Dendritic cell treated with granulocyte-macrophage colony-stimulating factor and Interleukin-4, amounts not matched to agents 40 ng/mL and 50 ng/mL, for 4 days (primary cell): ENCODE results near the gene EIF5B.

Source experiments
- H3K27ac Mint-ChIP-seq: one replicate; pipeline ENCODE4 v1.8.0; 2022; ENCODE audit warnings: mild to moderate bottlenecking, mixed read lengths
- H3K27me3 Mint-ChIP-seq: one replicate; pipeline ENCODE4 v1.8.0; 2022; ENCODE audit warnings: mild to moderate bottlenecking, mixed read lengths
- H3K36me3 Mint-ChIP-seq: one replicate; pipeline ENCODE4 v1.8.0; 2022; ENCODE audit warnings: low read depth, mixed read lengths
- H3K4me1 Mint-ChIP-seq: one replicate; pipeline ENCODE4 v1.8.0; 2022; ENCODE audit warnings: low read depth, mixed read lengths
- H3K4me3 Mint-ChIP-seq: one replicate; pipeline ENCODE4 v1.8.0; 2022; ENCODE audit warnings: mild to moderate bottlenecking, moderate library complexity, mixed read lengths
- H3K9me3 Mint-ChIP-seq: one replicate; pipeline ENCODE4 v1.8.0; 2022; ENCODE audit warnings: mixed read lengths
- intact Hi-C: fragments of 100-400 bp; cut with micrococcal nuclease; formaldehyde crosslinking; loops from one replicate; pipeline ENCODE4 v1.15.0; 2022

EIF5B gene

GRCh38 chr2:99404797-99405669, 67.8 kb downstream of the EIF5B start:
- Mint-ChIP-seq H3K36me3 (peaks cover 85% of the 10 kb centered on the region), H3K9me3 (no peaks in the 10 kb centered on the region), H3K27me3 (no peaks in the 10 kb centered on the region), H3K4me1 (no peaks in the 10 kb centered on the region), H3K4me3 (no peak overlapping the region), H3K27ac (no peak overlapping the region)
- intact Hi-C loops = no loop called here

- Mint-ChIP-seq H3K36me3 (peaks cover 89% of the 10 kb centered on the region), H3K9me3 (no peaks in the 10 kb centered on the region), H3K27me3 (no peaks in the 10 kb centered on the region), H3K4me1 (no peaks in the 10 kb centered on the region), H3K4me3 (no peak overlapping the region), H3K27ac (no peak overlapping the region)
- intact Hi-C loops = no loop called here
Measured at GRCh38 chr2:99406137-99406536, 68.9 kb downstream of the EIF5B start.

GRCh38 chr2:99410276-99410675, 73.1 kb downstream of the EIF5B start:
- Mint-ChIP-seq H3K27ac (no peak overlapping the region), H3K27me3 (no peaks in the 10 kb centered on the region), H3K9me3 (no peaks in the 10 kb centered on the region), H3K4me3 (no peak overlapping the region), H3K4me1 (peaks cover 9% of the 10 kb centered on the region), H3K36me3 (peaks cover 76% of the 10 kb centered on the region)
- intact Hi-C loops = no loop called here

GRCh38 chr2:99414566-99414965, 77.4 kb downstream of the EIF5B start:
- peaks cover 9% of the 10 kb centered on the region for H3K4me1 Mint-ChIP-seq
- no peak overlapping the region for H3K27ac Mint-ChIP-seq
- peaks cover 79% of the 10 kb centered on the region for H3K36me3 Mint-ChIP-seq
- no peaks in the 10 kb centered on the region for H3K27me3 Mint-ChIP-seq
- no peaks in the 10 kb centered on the region for H3K9me3 Mint-ChIP-seq
- H3K4me3 Mint-ChIP-seq = no peak overlapping the region
- intact Hi-C loops = no loop called here

GRCh38 chr2:99417396-99417795, 80.2 kb downstream of the EIF5B start:
- Mint-ChIP-seq H3K36me3 (peaks cover 78% of the 10 kb centered on the region), H3K9me3 (no peaks in the 10 kb centered on the region), H3K27ac (no peak overlapping the region), H3K4me3 (no peak overlapping the region), H3K4me1 (peaks cover 9% of the 10 kb centered on the region), H3K27me3 (no peaks in the 10 kb centered on the region)
- intact Hi-C loops = no loop called here

- Mint-ChIP-seq H3K4me3 (no peak overlapping the region), H3K4me1 (peaks cover 10% of the 10 kb centered on the region), H3K27ac (peak overlapping the region; percentile 6), H3K9me3 (no peaks in the 10 kb centered on the region), H3K27me3 (no peaks in the 10 kb centered on the region), H3K36me3 (peaks cover 85% of the 10 kb centered on the region)
- intact Hi-C loops = no loop called here
Measured at GRCh38 chr2:99420031-99420430, 82.8 kb downstream of the EIF5B start.

- no peak overlapping the region for H3K4me3 Mint-ChIP-seq
- H3K9me3 Mint-ChIP-seq = no peaks in the 10 kb centered on the region
- no peaks in the 10 kb centered on the region for H3K27me3 Mint-ChIP-seq
- no peak overlapping the region for H3K27ac Mint-ChIP-seq
- H3K4me1 Mint-ChIP-seq = peaks cover 9% of the 10 kb centered on the region
- peaks cover 83% of the 10 kb centered on the region for H3K36me3 Mint-ChIP-seq
- intact Hi-C loops = no loop called here
Measured at GRCh38 chr2:99420751-99421299, 83.6 kb downstream of the EIF5B start.

- Mint-ChIP-seq H3K27ac (no peak overlapping the region), H3K36me3 (peaks cover 81% of the 10 kb centered on the region)
- intact Hi-C loops = no loop called here
Measured at GRCh38 chr2:99421469-99421868, 84.3 kb downstream of the EIF5B start.

GRCh38 chr2:99422599-99422998, 85.4 kb downstream of the EIF5B start:
- Mint-ChIP-seq H3K36me3 (peaks cover 80% of the 10 kb centered on the region), H3K4me3 (no peak overlapping the region), H3K4me1 (peaks cover 9% of the 10 kb centered on the region), H3K9me3 (no peaks in the 10 kb centered on the region), H3K27me3 (no peaks in the 10 kb centered on the region), H3K27ac (no peak overlapping the region)
- intact Hi-C loops = no loop called here

More at GRCh38 chr2:99421469-99421868, 84.3 kb downstream of the EIF5B start:
- Mint-ChIP-seq H3K9me3 (no peaks in the 10 kb centered on the region), H3K4me1 (peaks cover 9% of the 10 kb centered on the region), H3K27me3 (no peaks in the 10 kb centered on the region), H3K4me3 (no peak overlapping the region)

GRCh38 chr2:99424371-99424770, 87.2 kb downstream of the EIF5B start:
- Mint-ChIP-seq H3K36me3 (peaks cover 84% of the 10 kb centered on the region), H3K27ac (no peak overlapping the region), H3K27me3 (no peaks in the 10 kb centered on the region), H3K4me3 (no peak overlapping the region), H3K9me3 (no peaks in the 10 kb centered on the region), H3K4me1 (peaks cover 9% of the 10 kb centered on the region)
- intact Hi-C loops = no loop called here

GRCh38 chr2:99425022-99425421, 87.8 kb downstream of the EIF5B start:
- H3K9me3 Mint-ChIP-seq = no peaks in the 10 kb centered on the region
- no peak overlapping the region for H3K4me3 Mint-ChIP-seq
- intact Hi-C loops = no loop called here
- peaks cover 78% of the 10 kb centered on the region for H3K36me3 Mint-ChIP-seq
- H3K4me1 Mint-ChIP-seq = peaks cover 9% of the 10 kb centered on the region
- no peak overlapping the region for H3K27ac Mint-ChIP-seq
- no peaks in the 10 kb centered on the region for H3K27me3 Mint-ChIP-seq

GRCh38 chr2:99430614-99431291, 93.6 kb downstream of the EIF5B start:
- H3K27ac Mint-ChIP-seq = no peak overlapping the region
- H3K9me3 Mint-ChIP-seq = no peaks in the 10 kb centered on the region

GRCh38 chr2:99431587-99432275, 94.5 kb downstream of the EIF5B start:
- Mint-ChIP-seq H3K4me1 (no peaks in the 10 kb centered on the region), H3K27me3 (no peaks in the 10 kb centered on the region), H3K4me3 (no peak overlapping the region), H3K9me3 (no peaks in the 10 kb centered on the region), H3K27ac (no peak overlapping the region), H3K36me3 (peaks cover 61% of the 10 kb centered on the region)
- intact Hi-C loops = no loop called here

More at GRCh38 chr2:99430614-99431291, 93.6 kb downstream of the EIF5B start:
- Mint-ChIP-seq H3K4me1 (no peaks in the 10 kb centered on the region), H3K4me3 (no peak overlapping the region), H3K27me3 (no peaks in the 10 kb centered on the region), H3K36me3 (peaks cover 66% of the 10 kb centered on the region)
- intact Hi-C loops = no loop called here

GRCh38 chr2:99433340-99433739, 96.2 kb downstream of the EIF5B start:
- H3K9me3 Mint-ChIP-seq = no peaks in the 10 kb centered on the region
- no peak overlapping the region for H3K4me3 Mint-ChIP-seq
- no peaks in the 10 kb centered on the region for H3K27me3 Mint-ChIP-seq
- H3K36me3 Mint-ChIP-seq = peaks cover 50% of the 10 kb centered on the region
- no peaks in the 10 kb centered on the region for H3K4me1 Mint-ChIP-seq
- no peak overlapping the region for H3K27ac Mint-ChIP-seq
- intact Hi-C loops = no loop called here
